OCI-LY1 (cell line): ENCODE data around the gene ITIH5.

Experiments used
- H2AFZ ChIP-seq: fragments of 200-600 bp; sonication (generic), shearing (Covaris generic); 2 replicates; pipeline ENCODE4 v1.6.0; 2014; ENCODE audit warnings: antibody characterized with exemption, mild to moderate bottlenecking, low read length
- H3F3A ChIP-seq: fragments of 200-600 bp; sonication (generic), shearing (Covaris generic); 2 replicates; pipeline ENCODE4 v1.6.0; 2014; ENCODE audit warnings: mild to moderate bottlenecking, antibody characterized with exemption, low read length, moderate library complexity; ENCODE audit not compliant: insufficient read depth
- H3K27ac ChIP-seq: fragments of 200-600 bp; sonication (generic); 2 replicates; pipeline ENCODE4 v1.5.1; 2014; ENCODE audit warnings: low read length, mixed run types, mild to moderate bottlenecking, low read depth; ENCODE audit not compliant: poor library complexity, severe bottlenecking
- H3K27me3 ChIP-seq: fragments of 200-600 bp; sonication (generic); 2 replicates; pipeline ENCODE4 v1.6.0; 2014; ENCODE audit warnings: antibody characterized with exemption, mild to moderate bottlenecking, low read length, moderate library complexity; ENCODE audit not compliant: insufficient read depth
- H3K36me3 ChIP-seq: fragments of 200-600 bp; sonication (generic); 2 replicates; pipeline ENCODE4 v1.6.1; 2014; ENCODE audit warnings: mild to moderate bottlenecking, antibody characterized with exemption, low read length, moderate library complexity, mixed read lengths; ENCODE audit not compliant: insufficient read depth
- H3K4me1 ChIP-seq: fragments of 200-600 bp; sonication (generic); 2 replicates; pipeline ENCODE4 v1.5.1; 2014; ENCODE audit warnings: mild to moderate bottlenecking, low read length, moderate library complexity; ENCODE audit not compliant: insufficient read depth, severe bottlenecking
- H3K4me2 ChIP-seq: fragments of 200-600 bp; sonication (generic), shearing (Covaris generic); 2 replicates; pipeline ENCODE4 v1.6.1; 2014; ENCODE audit warnings: low read length
- H3K4me3 ChIP-seq: fragments of 200-600 bp; sonication (generic); 2 replicates; pipeline ENCODE4 v1.5.1; 2014; ENCODE audit warnings: low read length, low read depth, mild to moderate bottlenecking, mixed read lengths; ENCODE audit not compliant: poor library complexity, severe bottlenecking
- H3K79me2 ChIP-seq: fragments of 200-600 bp; shearing (Covaris generic); 2 replicates; pipeline ENCODE4 v1.6.1; 2016; ENCODE audit warnings: mixed run types, low read length, mixed read lengths; ENCODE audit not compliant: insufficient read depth
- H3K9ac ChIP-seq: fragments of 200-600 bp; sonication (generic), shearing (Covaris generic); 2 replicates; pipeline ENCODE4 v1.6.1; 2014; ENCODE audit warnings: mild to moderate bottlenecking, low read length, mixed read lengths
- H3K9me2 ChIP-seq: fragments of 200-600 bp; sonication (generic), shearing (Covaris generic); 2 replicates; pipeline ENCODE4 v1.6.1; 2014; ENCODE audit warnings: low read depth, mild to moderate bottlenecking, low read length, mixed read lengths
- H3K9me3 ChIP-seq: fragments of 200-600 bp; shearing (Covaris generic); 2 replicates; pipeline ENCODE4 v1.6.1; 2014; ENCODE audit warnings: low read length, mixed read lengths
- H4K20me1 ChIP-seq: fragments of 200-600 bp; sonication (generic), shearing (Covaris generic); 2 replicates; pipeline ENCODE4 v1.6.0; 2016; ENCODE audit warnings: mild to moderate bottlenecking, low read length; ENCODE audit not compliant: insufficient read depth
- CTCF ChIP-seq: fragments of 200-600 bp; sonication (generic), shearing (Covaris generic); IDR thresholded peaks from 2 replicates; pipeline ENCODE4 v1.5.1; 2017; ENCODE audit warnings: mild to moderate bottlenecking, antibody characterized with exemption, low read length, moderate library complexity, mixed read lengths
- EZH2 ChIP-seq: fragments of 200-600 bp; sonication (generic), shearing (Covaris generic); IDR thresholded peaks from 2 replicates; pipeline ENCODE4 v1.8.0; 2017; ENCODE audit warnings: borderline replicate concordance, mixed run types, mild to moderate bottlenecking, antibody characterized with exemption, low read length, moderate library complexity, mixed read lengths

Gene ITIH5

GRCh38 chr10:7579681-7580080 is 87.1 kb downstream of the ITIH5 start:
- Histone ChIP-seq H3K27me3 (peaks cover 6% of the 10 kb centered on the region), H3K9me3 (no peaks in the 10 kb centered on the region)
- no peak for TF ChIP-seq EZH2
- TF ChIP-seq CTCF = no peak

GRCh38 chr10:7577579-7577978 is 89.2 kb downstream of the ITIH5 start:
- no peak overlapping the region for H3K9ac ChIP-seq
- peaks cover 6% of the 10 kb centered on the region for H3K27me3 ChIP-seq
- no peak for TF ChIP-seq CTCF
- no peak for TF ChIP-seq EZH2
- no peak overlapping the region for H3K27ac ChIP-seq
- no peaks in the 10 kb centered on the region for H3K9me2 ChIP-seq
- H3K4me1 ChIP-seq = no peaks in the 10 kb centered on the region
- H3K36me3 ChIP-seq = no peaks in the 10 kb centered on the region
- no peak overlapping the region for H2AFZ ChIP-seq
- no peaks in the 10 kb centered on the region for H3K9me3 ChIP-seq
- no peaks in the 10 kb centered on the region for H3K79me2 ChIP-seq
- H3F3A ChIP-seq = no peaks in the 10 kb centered on the region
- no peak overlapping the region for H3K4me2 ChIP-seq
- H4K20me1 ChIP-seq = no peaks in the 10 kb centered on the region
- H3K4me3 ChIP-seq = no peak overlapping the region

More at GRCh38 chr10:7579681-7580080, 87.1 kb downstream of the ITIH5 start:
- no peak overlapping the region for H2AFZ ChIP-seq
- H4K20me1 ChIP-seq = no peaks in the 10 kb centered on the region
- no peak overlapping the region for H3K27ac ChIP-seq
- no peak overlapping the region for H3K4me3 ChIP-seq
- no peaks in the 10 kb centered on the region for H3K4me1 ChIP-seq
- H3K9ac ChIP-seq = no peak overlapping the region
- no peaks in the 10 kb centered on the region for H3K36me3 ChIP-seq
- H3K9me2 ChIP-seq = no peaks in the 10 kb centered on the region
- H3K79me2 ChIP-seq = no peaks in the 10 kb centered on the region
- H3F3A ChIP-seq = no peaks in the 10 kb centered on the region
- no peak overlapping the region for H3K4me2 ChIP-seq

GRCh38 chr10:7577176-7577575 is 89.6 kb downstream of the ITIH5 start:
- peaks cover 6% of the 10 kb centered on the region for H3K27me3 ChIP-seq
- no peaks in the 10 kb centered on the region for H3K36me3 ChIP-seq
- H3K9me2 ChIP-seq = no peaks in the 10 kb centered on the region
- H3K4me1 ChIP-seq = no peaks in the 10 kb centered on the region
- no peak overlapping the region for H3K9ac ChIP-seq
- H3K27ac ChIP-seq = no peak overlapping the region
- H3K4me2 ChIP-seq = no peak overlapping the region
- H2AFZ ChIP-seq = no peak overlapping the region
- H3K4me3 ChIP-seq = no peak overlapping the region
- H3F3A ChIP-seq = no peaks in the 10 kb centered on the region
- no peaks in the 10 kb centered on the region for H4K20me1 ChIP-seq
- H3K79me2 ChIP-seq = no peaks in the 10 kb centered on the region
- H3K9me3 ChIP-seq = no peaks in the 10 kb centered on the region
- TF ChIP-seq EZH2 (no peak), CTCF (no peak)
